ENCODE data around the gene RND2. TPM values are rescaled to one million over a fixed set of nuclear protein-coding genes. Genes with fewer than 3 reads are reported as not detected.
A peak's percentile ranks its signal among the peaks of the same experiment; 100 is the strongest.

Gene RND2
- total and polyA plus RNA-seq, 2 of the 13 experiments (the other 11 are each of a cell fraction or from before 2014, with no cell fraction given) = 0.05 to 0.11 TPM

GRCh38 chr17:42980766-42981397, 44.1 kb upstream of the RND2 start (continued):
- TF ChIP-seq ZNF18 (CRISPR knock-in tag; IDR thresholded peaks at IDR 0.05; ENCODE audit: insufficient replicate concordance) (no peak), MXD1 (CRISPR knock-in tag; IDR thresholded peaks at IDR 0.05) (peak; percentile 62; the same call in 1 of the 2 replicates), ZFP91 (CRISPR knock-in tag; IDR thresholded peaks at IDR 0.05; ENCODE audit: borderline replicate concordance) (peak; percentile 86), ESRRA (CRISPR knock-in tag; IDR thresholded peaks at IDR 0.05; ENCODE audit: low read depth) (no peak; the same call in 1 of the 2 replicates), ZBTB4 (CRISPR knock-in tag; IDR thresholded peaks at IDR 0.05; ENCODE audit: borderline replicate concordance) (peak; percentile 30; the same call in 1 of the 2 replicates), EZH2 (conservative IDR thresholded peaks at IDR 0.05; ENCODE audit: low read depth, low read length) (no peak), NFKB2 (CRISPR knock-in tag; IDR thresholded peaks at IDR 0.05; ENCODE audit: borderline replicate concordance) (0 out of 2 replicates have a peak, but pooled peaks have one; percentile 24), ZBTB21 (CRISPR knock-in tag; IDR thresholded peaks at IDR 0.05) (no peak), CEBPG (CRISPR knock-in tag; IDR thresholded peaks at IDR 0.05) (no peak), ZNF256 (CRISPR knock-in tag; conservative IDR thresholded peaks at IDR 0.05) (no peak), SIN3B (IDR thresholded peaks at IDR 0.05; ENCODE audit: low read length) (no peak), THAP7 (CRISPR knock-in tag; IDR thresholded peaks at IDR 0.05) (0 out of 2 replicates have a peak, but pooled peaks have one; percentile 71), SCMH1 (CRISPR knock-in tag; IDR thresholded peaks at IDR 0.05; ENCODE audit: borderline replicate concordance) (no peak), MTF1 (CRISPR knock-in tag; IDR thresholded peaks at IDR 0.05) (no peak), AFF4 (CRISPR knock-in tag; IDR thresholded peaks at IDR 0.05) (no peak), MIXL1 (CRISPR knock-in tag; IDR thresholded peaks at IDR 0.05) (no peak), KLF13 (CRISPR knock-in tag; IDR thresholded peaks at IDR 0.05) (0 out of 2 replicates have a peak, but pooled peaks have one; percentile 46)

Measured in HepG2 (cell line).